ENCODE data around the gene SHANK3.

Gene SHANK3

GRCh38 chr22:50678651-50679521 lies 6.3 kb downstream of the SHANK3 start:
- Mint-ChIP-seq H3K27me3 (ENCODE audit: low read depth) (peaks cover 16% of the 10 kb centered on the region), H3K4me1 (ENCODE audit: low read depth) (no peaks in the 10 kb centered on the region), H3K36me3 (ENCODE audit: low read depth) (no peaks in the 10 kb centered on the region), H3K9me3 (peaks cover 7% of the 10 kb centered on the region), H3K27ac (no peak overlapping the region), H3K4me3 (no peak overlapping the region)
- DNase-seq (ENCODE audit: low spot score) = no peak

GRCh38 chr22:50683086-50683993 lies 10.7 kb downstream of the SHANK3 start:
- Mint-ChIP-seq H3K4me3 (no peak overlapping the region), H3K36me3 (ENCODE audit: low read depth) (no peaks in the 10 kb centered on the region), H3K4me1 (ENCODE audit: low read depth) (no peaks in the 10 kb centered on the region), H3K27me3 (ENCODE audit: low read depth) (no peaks in the 10 kb centered on the region), H3K27ac (no peak overlapping the region), H3K9me3 (peaks cover 7% of the 10 kb centered on the region)
- no peak for DNase-seq (ENCODE audit: low spot score)

GRCh38 chr22:50683994-50684371 lies 11.4 kb downstream of the SHANK3 start:
- Mint-ChIP-seq H3K9me3 (peaks cover 7% of the 10 kb centered on the region), H3K4me1 (ENCODE audit: low read depth) (no peaks in the 10 kb centered on the region), H3K27ac (no peak overlapping the region), H3K4me3 (no peak overlapping the region), H3K36me3 (ENCODE audit: low read depth) (no peaks in the 10 kb centered on the region), H3K27me3 (ENCODE audit: low read depth) (peaks cover 2% of the 10 kb centered on the region)
- no peak for DNase-seq (ENCODE audit: low spot score)

- no peak overlapping the region for H3K27ac Mint-ChIP-seq
Measured at GRCh38 chr22:50684501-50684900, 11.9 kb downstream of the SHANK3 start.

GRCh38 chr22:50684986-50685385 lies 12.4 kb downstream of the SHANK3 start:
- DNase-seq (ENCODE audit: low spot score) = no peak

More at GRCh38 chr22:50684501-50684900, 11.9 kb downstream of the SHANK3 start:
- no peaks in the 10 kb centered on the region for H3K36me3 Mint-ChIP-seq (ENCODE audit: low read depth)
- peaks cover 2% of the 10 kb centered on the region for H3K27me3 Mint-ChIP-seq (ENCODE audit: low read depth)
- H3K4me1 Mint-ChIP-seq (ENCODE audit: low read depth) = no peaks in the 10 kb centered on the region
- peaks cover 7% of the 10 kb centered on the region for H3K9me3 Mint-ChIP-seq
- DNase-seq (ENCODE audit: low spot score) = no peak
- no peak overlapping the region for H3K4me3 Mint-ChIP-seq

GRCh38 chr22:50686794-50687193 lies 14.2 kb downstream of the SHANK3 start:
- no peak for DNase-seq (ENCODE audit: low spot score)
- no peak overlapping the region for H3K4me3 Mint-ChIP-seq
- peaks cover 5% of the 10 kb centered on the region for H3K4me1 Mint-ChIP-seq (ENCODE audit: low read depth)
- no peaks in the 10 kb centered on the region for H3K36me3 Mint-ChIP-seq (ENCODE audit: low read depth)
- H3K27me3 Mint-ChIP-seq (ENCODE audit: low read depth) = peaks cover 14% of the 10 kb centered on the region
- H3K27ac Mint-ChIP-seq = no peak overlapping the region
- peaks cover 7% of the 10 kb centered on the region for H3K9me3 Mint-ChIP-seq

More at GRCh38 chr22:50684986-50685385, 12.4 kb downstream of the SHANK3 start:
- Mint-ChIP-seq H3K27me3 (ENCODE audit: low read depth) (peaks cover 5% of the 10 kb centered on the region), H3K36me3 (ENCODE audit: low read depth) (no peaks in the 10 kb centered on the region), H3K9me3 (peaks cover 7% of the 10 kb centered on the region), H3K4me3 (no peak overlapping the region), H3K4me1 (ENCODE audit: low read depth) (no peaks in the 10 kb centered on the region), H3K27ac (no peak overlapping the region)

GRCh38 chr22:50687829-50688228 lies 15.2 kb downstream of the SHANK3 start:
- Mint-ChIP-seq H3K36me3 (ENCODE audit: low read depth) (no peaks in the 10 kb centered on the region), H3K4me3 (no peak overlapping the region), H3K9me3 (peaks cover 5% of the 10 kb centered on the region), H3K27me3 (ENCODE audit: low read depth) (peaks cover 14% of the 10 kb centered on the region), H3K27ac (no peak overlapping the region), H3K4me1 (ENCODE audit: low read depth) (peaks cover 8% of the 10 kb centered on the region)
- no peak for DNase-seq (ENCODE audit: low spot score)

- Mint-ChIP-seq H3K4me3 (no peak overlapping the region), H3K4me1 (ENCODE audit: low read depth) (peaks cover 9% of the 10 kb centered on the region), H3K9me3 (no peaks in the 10 kb centered on the region), H3K27me3 (ENCODE audit: low read depth) (peaks cover 14% of the 10 kb centered on the region), H3K27ac (no peak overlapping the region), H3K36me3 (ENCODE audit: low read depth) (no peaks in the 10 kb centered on the region)
- no peak for DNase-seq (ENCODE audit: low spot score)
Measured at GRCh38 chr22:50688448-50688847, 15.8 kb downstream of the SHANK3 start.

GRCh38 chr22:50691521-50691920 lies 18.9 kb downstream of the SHANK3 start:
- Mint-ChIP-seq H3K36me3 (ENCODE audit: low read depth) (no peaks in the 10 kb centered on the region), H3K4me3 (no peak overlapping the region), H3K4me1 (ENCODE audit: low read depth) (peaks cover 11% of the 10 kb centered on the region), H3K9me3 (no peaks in the 10 kb centered on the region), H3K27ac (no peak overlapping the region), H3K27me3 (ENCODE audit: low read depth) (peaks cover 14% of the 10 kb centered on the region)
- no peak for DNase-seq (ENCODE audit: low spot score)

GRCh38 chr22:50693462-50693861 lies 20.8 kb downstream of the SHANK3 start:
- Mint-ChIP-seq H3K4me3 (no peak overlapping the region), H3K4me1 (ENCODE audit: low read depth) (peaks cover 11% of the 10 kb centered on the region), H3K9me3 (no peaks in the 10 kb centered on the region), H3K36me3 (ENCODE audit: low read depth) (no peaks in the 10 kb centered on the region), H3K27ac (no peak overlapping the region), H3K27me3 (ENCODE audit: low read depth) (peaks cover 14% of the 10 kb centered on the region)
- DNase-seq (ENCODE audit: low spot score) = no peak

- H3K36me3 Mint-ChIP-seq (ENCODE audit: low read depth) = no peaks in the 10 kb centered on the region
- peaks cover 12% of the 10 kb centered on the region for H3K27me3 Mint-ChIP-seq (ENCODE audit: low read depth)
- H3K4me3 Mint-ChIP-seq = no peak overlapping the region
- no peak overlapping the region for H3K27ac Mint-ChIP-seq
- DNase-seq (ENCODE audit: low spot score) = no peak
- H3K9me3 Mint-ChIP-seq = no peaks in the 10 kb centered on the region
- H3K4me1 Mint-ChIP-seq (ENCODE audit: low read depth) = peaks cover 11% of the 10 kb centered on the region
Measured at GRCh38 chr22:50694099-50694605, 21.5 kb downstream of the SHANK3 start.

GRCh38 chr22:50694766-50695420 lies 22.3 kb downstream of the SHANK3 start:
- DNase-seq (ENCODE audit: low spot score) = no peak
- Mint-ChIP-seq H3K27ac (no peak overlapping the region), H3K36me3 (ENCODE audit: low read depth) (no peaks in the 10 kb centered on the region), H3K4me3 (no peak overlapping the region), H3K27me3 (ENCODE audit: low read depth) (peaks cover 9% of the 10 kb centered on the region), H3K9me3 (no peaks in the 10 kb centered on the region), H3K4me1 (ENCODE audit: low read depth) (peaks cover 11% of the 10 kb centered on the region)

- no peak overlapping the region for H3K27ac Mint-ChIP-seq
- no peaks in the 10 kb centered on the region for H3K36me3 Mint-ChIP-seq (ENCODE audit: low read depth)
- no peak overlapping the region for H3K4me3 Mint-ChIP-seq
- H3K27me3 Mint-ChIP-seq (ENCODE audit: low read depth) = peaks cover 9% of the 10 kb centered on the region
- H3K9me3 Mint-ChIP-seq = no peaks in the 10 kb centered on the region
- peaks cover 11% of the 10 kb centered on the region for H3K4me1 Mint-ChIP-seq (ENCODE audit: low read depth)
- no peak for DNase-seq (ENCODE audit: low spot score)
Measured at GRCh38 chr22:50695421-50696250, 23.0 kb downstream of the SHANK3 start.
